GM18507 (cell line): Measurements from ENCODE around the gene ROR1.

ENCODE experiments used
- DNase-seq: peaks from one replicate; pipeline ENCODE4 v3.0.0; 2011; ENCODE audit warnings: low read depth; ENCODE audit not compliant: insufficient read length; ENCODE audit errors: extremely low spot score
- FAIRE-seq: peaks from 2 replicates; lab custom pipeline; 2011; peaks lifted over from hg19 to GRCh38; lab: Jason Lieb, UNC

The ROR1 gene

DNA sequence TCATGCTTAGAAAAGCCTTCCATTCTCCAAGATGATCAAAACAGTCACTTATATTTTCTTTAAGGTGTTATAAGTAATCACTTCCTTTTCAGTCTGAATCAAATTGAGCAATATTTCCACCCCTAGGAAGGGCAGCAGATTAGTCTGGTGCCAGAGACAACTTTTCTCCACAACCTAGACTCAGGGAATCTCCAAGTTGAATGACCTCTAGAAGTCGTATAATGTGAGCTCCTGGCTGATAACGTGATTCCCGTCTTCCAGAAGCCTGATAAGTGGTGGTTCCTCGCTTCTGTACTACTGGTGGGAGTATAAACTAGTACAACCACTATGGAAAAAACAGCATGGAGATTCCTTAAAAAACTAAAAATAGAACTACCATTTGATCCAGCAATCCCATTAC is 251.2 kb downstream of the ROR1 start:
- DNase-seq: no peak
- no peak for FAIRE-seq

DNA sequence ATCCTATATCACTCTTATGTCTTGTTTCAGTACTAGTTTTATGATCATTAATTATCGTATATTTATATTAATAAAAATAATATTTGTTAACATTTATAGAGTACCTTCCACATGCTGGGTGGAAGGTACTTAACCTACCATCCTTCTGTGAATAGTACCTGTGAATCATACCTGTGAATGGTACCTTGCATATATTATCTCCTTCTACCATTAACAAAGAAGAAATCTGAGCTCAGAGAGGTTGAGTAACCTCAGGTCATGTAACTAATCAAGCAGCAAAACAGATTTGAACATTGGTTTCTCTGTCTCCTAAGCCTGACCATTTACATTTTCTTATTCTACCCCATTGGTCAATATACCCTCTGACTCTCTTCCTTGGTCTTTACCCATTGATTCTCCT is 255.2 kb downstream of the ROR1 start:
- DNase-seq (no peak), FAIRE-seq (no peak)

- FAIRE-seq (no peak), DNase-seq (no peak)
Observed at GRCh38 chr1:64030411-64030810, 256.6 kb downstream of the ROR1 start.

- no peak for FAIRE-seq
- DNase-seq: no peak
Observed at GRCh38 chr1:64031236-64031635, 257.4 kb downstream of the ROR1 start.

GRCh38 chr1:64033667-64034220 is 259.9 kb downstream of the ROR1 start:
- FAIRE-seq (no peak), DNase-seq (no peak)

DNA sequence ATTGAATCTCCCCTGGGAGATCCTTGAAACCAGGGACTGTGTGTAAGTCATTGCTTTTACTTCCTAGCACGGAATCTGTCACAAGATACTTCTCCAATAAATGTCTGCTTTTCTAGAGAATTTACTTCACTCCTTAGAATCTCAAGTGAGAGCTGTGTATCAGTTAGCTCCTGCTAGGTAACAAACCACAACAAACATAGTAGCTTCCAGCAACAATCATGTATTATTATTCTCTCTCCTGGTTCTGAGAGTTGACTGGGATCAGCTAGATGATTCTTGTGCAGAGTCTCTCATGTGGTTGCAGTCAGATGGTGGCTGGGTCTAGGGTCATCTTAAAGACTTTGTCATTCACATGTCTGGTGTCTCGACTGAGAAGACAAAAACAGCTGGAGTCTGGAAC is 262.7 kb downstream of the ROR1 start:
- DNase-seq: no peak
- FAIRE-seq: no peak

DNA sequence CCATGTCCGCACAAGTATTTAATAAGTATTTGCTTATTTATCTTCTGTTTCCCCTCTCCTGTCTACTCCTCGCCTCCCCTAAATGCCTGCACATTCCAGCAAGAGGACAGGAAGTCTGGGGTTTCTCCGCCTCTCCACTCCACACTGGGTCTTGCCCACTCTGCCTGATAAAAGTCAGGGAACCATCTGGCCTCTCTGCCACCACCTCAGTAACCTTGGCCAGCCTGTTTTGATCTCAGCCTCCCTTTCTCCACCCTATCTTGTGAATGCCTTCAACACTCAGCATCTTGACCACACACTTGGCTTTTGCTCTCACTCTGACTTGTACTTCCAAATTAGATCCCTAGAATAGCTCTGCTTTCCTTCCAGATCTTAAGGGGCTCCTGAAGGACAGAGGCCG is 264.3 kb downstream of the ROR1 start:
- FAIRE-seq (no peak), DNase-seq (no peak)

DNA sequence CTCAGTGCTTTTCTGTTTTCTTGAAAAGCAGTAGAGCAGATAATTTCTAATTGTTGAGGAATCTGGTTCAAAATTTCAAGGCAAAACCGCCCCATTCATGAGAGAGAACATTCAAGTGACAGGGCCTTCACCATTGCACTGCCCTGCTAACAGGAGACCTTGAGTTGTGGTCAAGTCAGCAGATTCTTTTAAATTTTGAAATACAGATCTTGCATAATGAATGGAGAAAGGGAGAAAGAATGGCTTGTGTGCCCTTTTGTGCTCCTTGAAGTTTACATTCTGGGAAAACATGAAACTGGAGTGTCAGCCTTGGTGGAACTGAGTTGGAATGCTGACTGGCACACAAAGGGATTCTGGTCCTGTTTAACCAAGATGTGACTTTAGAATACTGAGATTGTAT is 265.1 kb downstream of the ROR1 start:
- DNase-seq (no peak), FAIRE-seq (no peak)

- FAIRE-seq (no peak), DNase-seq (no peak)
Observed at GRCh38 chr1:64039390-64039926, 265.6 kb downstream of the ROR1 start.

GRCh38 chr1:64041371-64042131 is 267.7 kb downstream of the ROR1 start:
- DNase-seq (no peak), FAIRE-seq (no peak)

- FAIRE-seq: no peak
- no peak for DNase-seq
Observed at GRCh38 chr1:64042331-64043100, 268.7 kb downstream of the ROR1 start.

- DNase-seq: no peak
- FAIRE-seq: no peak
Observed at GRCh38 chr1:64043288-64043687, 269.5 kb downstream of the ROR1 start.

DNA sequence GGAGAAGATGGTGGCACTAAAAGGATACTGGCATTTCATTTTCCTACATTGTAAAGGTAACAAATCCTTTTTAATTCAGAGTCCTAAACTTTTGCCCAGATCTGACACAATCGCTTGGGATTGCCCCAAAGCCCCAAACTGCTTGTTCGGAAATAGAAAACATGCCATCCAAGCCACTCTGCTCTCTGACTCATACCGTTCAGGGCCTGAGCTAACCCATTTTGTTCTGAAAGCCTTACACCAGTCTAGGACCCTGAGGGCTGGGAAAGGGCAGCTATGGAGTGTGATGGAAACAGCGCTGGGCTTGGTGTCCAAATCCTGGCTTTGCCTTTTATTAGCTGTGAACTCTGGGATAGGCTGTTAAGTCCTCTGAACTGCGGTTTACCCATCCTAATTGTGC is 270.2 kb downstream of the ROR1 start:
- FAIRE-seq (no peak), DNase-seq (no peak)

DNA sequence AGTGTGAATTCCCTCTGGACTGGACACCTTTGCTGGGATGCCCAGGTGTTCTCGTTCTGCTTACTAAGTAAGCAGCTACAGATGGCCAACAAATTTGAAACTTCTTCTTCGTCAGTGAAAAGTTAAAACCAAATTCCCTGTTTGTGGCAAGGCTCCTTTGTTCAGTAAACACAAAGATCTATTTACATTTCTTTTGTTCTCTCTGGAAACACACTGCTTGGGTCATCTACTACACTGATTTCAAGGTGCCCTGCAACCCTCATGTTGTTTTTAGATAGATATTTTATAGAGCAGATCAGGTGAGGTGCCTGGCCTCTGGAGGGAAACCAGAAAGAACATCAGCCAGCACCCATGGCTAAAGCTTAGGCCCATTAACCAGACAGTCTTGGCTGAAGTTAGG is 272.4 kb downstream of the ROR1 start:
- no peak for FAIRE-seq
- DNase-seq: no peak

GRCh38 chr1:64046891-64047290 is 273.1 kb downstream of the ROR1 start:
- DNase-seq (no peak), FAIRE-seq (no peak)

DNA sequence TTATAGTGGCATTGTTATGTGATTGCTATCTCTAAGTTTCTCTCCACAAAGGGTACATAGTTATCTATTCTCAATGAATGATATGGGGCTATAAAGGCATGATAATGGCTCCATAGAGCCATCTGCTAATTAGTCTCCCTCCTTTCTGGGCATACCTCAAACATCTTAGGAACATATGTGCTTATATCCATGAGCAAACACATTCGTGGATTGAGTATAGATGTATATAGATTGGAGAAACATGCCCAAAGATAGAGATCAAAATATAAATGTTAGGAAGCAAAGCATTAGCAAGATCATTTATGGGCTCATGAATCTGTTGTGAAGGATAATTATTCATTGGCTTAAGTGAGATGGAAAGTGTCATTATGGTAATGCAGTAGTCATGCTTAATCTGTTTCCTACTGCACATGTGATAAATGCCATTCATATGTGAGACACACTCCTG is 273.8 kb downstream of the ROR1 start:
- FAIRE-seq (no peak), DNase-seq (no peak)

GRCh38 chr1:64049900-64050540 is 276.2 kb downstream of the ROR1 start:
- no peak for FAIRE-seq
- DNase-seq: no peak

- DNase-seq (no peak), FAIRE-seq (no peak)
Observed at GRCh38 chr1:64050601-64051000, 276.8 kb downstream of the ROR1 start.

GRCh38 chr1:64051796-64052195 is 278.0 kb downstream of the ROR1 start:
- DNase-seq: no peak
- no peak for FAIRE-seq

DNA sequence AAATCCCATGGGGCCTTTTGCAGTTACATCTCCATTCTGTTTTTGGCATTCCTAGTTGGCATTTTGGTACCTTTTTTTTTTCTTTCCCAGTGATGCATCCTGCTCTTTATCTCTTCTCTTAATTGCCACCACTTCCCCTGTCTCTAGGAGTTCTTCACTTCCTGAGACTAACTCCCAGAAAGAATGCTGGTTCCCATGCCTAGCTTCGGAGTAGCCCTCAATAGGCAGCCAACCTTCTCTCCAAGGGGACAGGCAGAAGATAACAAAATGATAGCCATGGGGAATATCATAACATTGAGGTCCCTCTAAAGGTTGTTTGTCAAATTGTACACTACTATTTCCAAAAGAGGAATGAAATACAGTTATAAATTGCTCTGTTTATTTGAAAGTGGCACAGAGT is 279.0 kb downstream of the ROR1 start:
- FAIRE-seq (no peak), DNase-seq (no peak)
